GM19452 (cell line): ENCODE results near the gene ZNF784.

Experiments used
- ATAC-seq: cut with Tn5 transposase; IDR thresholded peaks from one replicate; pipeline ENCODE4 v1.9.1; 2021; ENCODE audit not compliant: unreplicated experiment

The ZNF784 gene, protein sequence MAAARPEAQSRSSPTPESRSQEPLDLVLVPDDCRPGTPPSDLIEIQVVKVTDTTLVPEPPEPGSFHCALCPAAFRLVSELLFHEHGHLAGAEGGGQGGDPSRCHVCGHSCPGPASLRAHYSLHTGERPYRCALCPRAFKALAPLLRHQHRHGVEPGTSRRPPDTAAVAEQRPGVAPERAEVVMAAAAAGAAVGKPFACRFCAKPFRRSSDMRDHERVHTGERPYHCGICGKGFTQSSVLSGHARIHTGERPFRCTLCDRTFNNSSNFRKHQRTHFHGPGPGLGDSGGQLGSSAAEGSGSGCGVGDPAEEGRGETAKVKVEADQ

DNA sequence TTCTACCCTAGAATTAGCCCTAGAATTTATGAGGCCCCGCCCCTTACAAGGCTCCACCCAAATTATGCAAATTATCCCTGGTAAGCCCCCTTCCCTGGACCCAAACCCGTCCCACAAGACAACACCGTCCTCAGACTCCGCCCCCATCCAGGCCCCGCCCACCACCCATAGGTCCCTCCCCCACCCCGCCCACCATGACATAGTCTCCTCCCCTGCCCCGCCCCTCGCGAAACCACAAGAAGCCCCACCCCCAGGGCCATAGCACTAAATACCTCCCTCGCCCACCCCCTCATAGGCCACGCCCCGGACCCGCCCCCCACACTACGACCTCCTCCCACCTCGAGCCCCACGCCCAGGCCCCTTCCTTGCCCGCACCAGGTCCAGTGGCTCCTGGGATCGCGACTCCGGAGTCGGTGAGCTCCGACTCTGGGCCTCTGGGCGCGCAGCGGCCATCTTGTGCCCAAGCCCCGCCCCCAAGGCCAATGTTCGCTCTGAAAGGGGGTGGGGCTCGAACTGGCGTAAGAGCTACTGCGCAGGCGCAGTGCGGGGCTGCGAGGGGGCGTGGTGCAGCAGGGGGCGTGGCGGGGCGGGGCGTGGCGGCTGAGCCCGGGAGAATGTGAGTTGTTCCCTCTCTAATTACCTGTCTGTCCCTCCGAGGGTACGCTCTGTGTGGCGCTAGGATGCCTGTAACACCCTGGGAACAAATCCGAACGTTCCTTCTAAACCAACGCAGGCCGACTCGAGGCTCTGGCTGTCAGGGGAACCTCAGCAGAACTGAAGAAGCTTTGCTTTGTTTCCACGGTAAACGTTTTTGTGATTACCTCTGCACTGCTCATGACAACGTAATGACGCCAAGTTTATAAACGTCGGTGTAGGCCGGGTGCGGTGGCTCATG lies at the start of gene ZNF784:
Gene ZNF784 (minus strand): TSS at position 458 of the 895 bp plus-strand sequence. CDS start 5 bp downstream, at position 453.
- no peak for ATAC-seq

DNA sequence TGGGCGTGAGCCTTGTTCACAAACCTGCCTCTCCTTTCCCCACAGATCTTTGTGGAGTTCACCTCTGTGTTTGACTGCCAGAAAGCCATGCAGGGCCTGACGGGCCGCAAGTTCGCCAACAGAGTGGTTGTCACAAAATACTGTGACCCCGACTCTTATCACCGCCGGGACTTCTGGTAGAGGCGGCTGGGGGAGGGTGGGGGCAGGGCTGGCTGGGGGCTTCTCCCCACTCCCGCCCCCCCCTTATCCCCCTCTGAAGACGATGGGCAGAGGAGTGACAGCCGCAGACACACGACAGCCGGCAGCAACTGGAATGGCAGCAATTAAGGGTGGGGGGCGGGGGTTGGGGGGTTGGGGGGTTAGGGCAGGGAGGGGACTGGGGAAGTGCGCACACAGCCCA lies 49.5 kb upstream of the ZNF784 start:
- no peak for ATAC-seq

DNA sequence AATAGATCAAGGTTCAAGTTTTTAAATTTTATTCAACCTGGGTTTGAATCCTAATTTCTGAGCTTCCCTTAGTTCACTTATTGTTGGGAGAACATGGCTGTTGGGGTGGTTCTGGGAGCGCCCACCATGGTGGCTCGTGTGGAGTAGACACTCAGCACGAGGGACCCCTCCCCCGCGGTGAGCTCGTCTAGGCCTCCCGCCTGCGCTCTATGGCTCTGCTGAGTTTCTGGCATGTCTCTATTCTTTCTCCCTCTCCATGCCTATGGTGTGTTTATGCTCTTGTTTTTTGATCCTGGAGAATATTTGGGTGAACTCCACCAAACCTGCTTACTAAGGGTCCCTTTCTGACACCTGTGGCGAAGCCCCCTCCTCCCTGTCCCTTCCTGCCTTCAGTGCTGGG lies 49.1 kb upstream of the ZNF784 start:
- no peak for ATAC-seq

DNA sequence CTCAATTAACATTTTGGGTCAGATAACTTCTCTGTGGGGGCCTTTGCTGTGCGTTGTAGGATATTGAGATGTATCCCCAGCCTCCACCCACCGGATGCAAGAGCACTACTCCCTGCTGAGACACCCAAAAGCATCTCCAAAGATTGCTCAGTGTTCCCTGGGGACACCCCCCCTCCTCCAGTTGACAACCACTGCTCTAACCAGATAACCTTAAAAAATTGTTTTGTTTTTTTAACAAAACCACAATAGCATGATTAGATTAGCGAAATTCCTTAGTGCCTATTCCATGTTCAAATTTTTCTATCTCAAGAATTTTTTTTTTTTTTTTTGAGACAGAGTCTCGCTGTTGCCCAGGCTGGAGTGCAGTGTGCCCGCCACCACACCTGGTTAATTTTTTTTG lies 48.1 kb upstream of the ZNF784 start:
- ATAC-seq: no peak

DNA sequence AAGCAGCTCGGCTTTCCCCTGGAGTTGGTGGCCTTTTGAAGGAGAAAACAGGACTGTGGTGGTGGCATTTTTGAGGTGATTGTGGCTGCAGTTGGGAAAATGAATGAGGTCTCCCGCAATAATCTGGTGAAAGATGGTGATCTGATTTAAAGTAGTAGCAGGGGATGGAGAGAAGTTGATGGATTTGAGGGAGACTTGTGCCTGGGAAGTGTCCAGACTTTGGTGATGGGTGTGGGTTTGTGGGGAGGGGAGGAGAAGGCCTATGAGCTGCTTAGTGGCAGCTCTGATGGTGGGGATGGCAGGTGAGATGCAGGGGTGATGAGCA lies 46.6 kb upstream of the ZNF784 start:
- no peak for ATAC-seq

DNA sequence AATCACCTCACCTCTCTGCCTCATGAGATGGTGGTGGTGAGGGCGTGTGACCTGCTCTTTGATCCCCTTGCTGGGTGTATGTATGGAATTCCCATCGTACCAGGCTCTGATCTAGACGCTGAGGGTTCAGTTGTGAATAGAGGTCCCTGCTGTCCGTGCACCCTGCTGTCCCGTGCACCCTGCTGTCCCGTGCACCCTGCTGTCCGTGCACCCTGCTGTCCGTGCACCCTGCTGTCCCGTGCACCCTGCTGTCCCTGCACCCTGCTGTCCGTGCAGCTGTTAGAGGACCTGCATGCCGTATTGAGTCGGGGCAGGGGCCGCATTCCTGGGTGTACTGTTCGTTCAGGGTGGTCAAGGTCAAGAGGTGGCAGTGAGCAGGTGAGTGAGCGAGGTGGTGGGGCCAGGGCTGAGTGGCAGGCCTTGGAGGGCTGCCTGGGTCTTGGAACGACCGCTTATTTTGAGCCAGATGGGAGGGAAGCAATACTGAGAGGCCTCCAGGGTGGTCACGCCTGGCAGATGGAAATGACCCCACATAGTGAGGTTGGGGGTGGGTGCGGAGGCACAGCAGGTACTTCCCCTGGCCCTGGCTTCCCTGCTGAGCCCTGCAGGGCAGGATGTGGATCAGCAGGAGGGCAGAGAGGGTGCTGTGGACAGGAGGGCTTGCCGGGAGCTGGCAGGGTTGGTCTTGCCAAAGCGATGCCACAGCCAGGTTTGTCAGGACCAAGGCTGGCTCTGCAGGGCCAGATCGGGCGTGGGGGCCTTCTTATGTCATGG lies 46.1 kb upstream of the ZNF784 start:
- ATAC-seq: no peak

DNA sequence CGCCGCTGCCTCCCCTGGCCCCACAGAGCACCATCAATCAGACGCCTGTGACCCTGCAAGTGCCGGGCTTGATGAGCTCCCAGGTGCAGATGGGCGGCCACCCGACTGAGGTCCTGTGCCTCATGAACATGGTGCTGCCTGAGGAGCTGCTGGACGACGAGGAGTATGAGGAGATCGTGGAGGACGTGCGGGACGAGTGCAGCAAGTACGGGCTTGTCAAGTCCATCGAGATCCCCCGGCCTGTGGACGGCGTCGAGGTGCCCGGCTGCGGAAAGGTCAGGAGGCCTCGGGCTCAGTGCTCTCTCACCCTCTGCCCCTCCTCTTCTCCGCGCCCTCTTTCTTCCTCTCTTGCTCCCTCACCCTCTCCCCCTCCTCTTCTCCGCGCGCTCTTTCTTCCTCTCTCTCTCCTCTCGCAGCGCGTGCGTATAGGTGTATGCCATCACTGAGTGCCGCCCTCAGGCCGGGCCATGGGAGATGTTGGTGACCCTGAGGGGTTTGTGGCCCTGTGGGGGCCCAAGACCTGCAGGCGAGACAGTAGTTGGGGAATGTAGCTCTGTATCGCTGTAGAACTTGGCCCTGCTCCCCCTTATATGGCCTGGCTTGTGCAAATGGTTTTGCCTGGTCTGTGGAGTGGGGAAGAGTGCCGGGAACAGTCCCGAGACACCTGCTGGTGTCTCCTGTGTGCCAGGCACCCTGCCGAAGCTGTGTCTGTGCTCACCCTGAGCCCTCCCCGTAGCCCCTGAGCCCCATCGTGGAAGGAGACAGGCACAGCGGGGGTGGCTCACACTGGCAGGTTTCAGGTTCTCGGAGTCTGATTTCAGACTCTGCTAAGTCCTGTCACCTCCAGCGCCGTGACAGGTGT lies 45.3 kb upstream of the ZNF784 start:
- ATAC-seq: no peak

DNA sequence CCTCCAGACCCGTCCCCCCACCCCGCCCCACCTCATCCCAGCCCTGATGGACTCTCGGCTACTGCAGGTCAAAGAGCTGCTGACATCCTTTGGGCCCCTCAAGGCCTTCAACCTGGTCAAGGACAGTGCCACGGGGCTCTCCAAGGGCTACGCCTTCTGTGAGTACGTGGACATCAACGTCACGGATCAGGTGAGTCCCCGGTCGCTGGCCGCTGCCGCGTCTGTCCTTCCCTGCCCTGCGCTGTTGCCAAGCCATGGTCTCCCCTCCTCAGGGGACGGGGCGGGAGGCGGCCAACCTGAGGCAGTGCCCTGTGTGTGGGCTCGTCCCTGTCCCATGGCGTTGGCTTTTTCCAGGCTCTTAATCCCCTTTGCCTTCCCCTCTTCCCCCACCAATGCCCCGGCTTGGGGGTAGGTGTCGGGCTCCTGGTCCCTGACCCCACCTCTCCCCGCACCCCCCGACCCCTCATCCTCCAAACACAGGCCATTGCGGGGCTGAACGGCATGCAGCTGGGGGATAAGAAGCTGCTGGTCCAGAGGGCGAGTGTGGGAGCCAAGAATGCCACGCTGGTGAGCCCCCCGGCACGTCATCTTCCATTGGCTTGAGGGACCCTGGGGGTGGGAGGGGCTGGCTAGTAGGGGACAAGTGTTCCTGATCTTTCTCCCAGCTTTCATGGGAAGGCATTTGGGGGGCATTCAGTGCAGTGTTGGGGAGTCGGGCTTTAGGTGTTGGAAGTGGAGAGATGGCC lies 44.4 kb upstream of the ZNF784 start:
- no peak for ATAC-seq

DNA sequence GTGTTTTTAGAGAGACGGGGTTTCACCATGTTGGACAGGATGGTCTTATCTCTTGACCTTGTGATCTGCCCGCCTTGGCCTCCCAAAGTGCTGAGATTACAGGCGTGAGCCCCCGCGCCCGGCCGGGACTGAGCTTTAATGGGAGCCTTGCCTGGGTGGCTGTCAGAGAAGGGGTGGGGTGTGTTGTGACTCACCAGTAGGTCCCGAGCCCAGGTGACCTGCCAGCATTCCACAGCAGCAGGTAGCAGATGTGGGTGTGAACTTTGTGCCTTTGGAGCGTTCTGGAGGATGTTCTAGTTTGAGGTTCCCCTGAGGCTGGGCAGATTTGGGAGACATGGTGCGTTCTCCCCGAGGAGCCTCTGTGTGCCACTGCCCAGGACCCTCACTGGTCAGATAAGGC lies 43.6 kb upstream of the ZNF784 start:
- no peak for ATAC-seq

DNA sequence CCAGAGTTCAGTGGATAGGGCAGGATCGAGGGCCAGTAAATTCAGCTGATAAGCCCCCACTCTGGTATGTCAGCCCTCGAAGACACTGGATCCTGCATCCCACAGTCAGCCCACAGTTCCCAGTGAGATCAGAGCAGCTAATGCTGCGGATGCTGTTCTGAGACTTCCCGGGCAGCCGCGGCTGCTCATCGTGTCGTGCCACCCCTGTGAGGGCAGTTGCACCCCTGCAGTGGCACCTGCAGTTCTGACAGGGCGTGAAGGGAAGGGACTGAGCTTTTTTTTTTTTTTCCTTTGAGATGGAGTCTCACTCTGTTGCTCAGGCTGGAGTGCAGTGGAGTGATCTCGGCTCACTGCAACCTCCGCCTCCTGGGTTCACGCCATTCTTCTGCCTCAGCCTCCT lies 43.1 kb upstream of the ZNF784 start:
- no peak for ATAC-seq

DNA sequence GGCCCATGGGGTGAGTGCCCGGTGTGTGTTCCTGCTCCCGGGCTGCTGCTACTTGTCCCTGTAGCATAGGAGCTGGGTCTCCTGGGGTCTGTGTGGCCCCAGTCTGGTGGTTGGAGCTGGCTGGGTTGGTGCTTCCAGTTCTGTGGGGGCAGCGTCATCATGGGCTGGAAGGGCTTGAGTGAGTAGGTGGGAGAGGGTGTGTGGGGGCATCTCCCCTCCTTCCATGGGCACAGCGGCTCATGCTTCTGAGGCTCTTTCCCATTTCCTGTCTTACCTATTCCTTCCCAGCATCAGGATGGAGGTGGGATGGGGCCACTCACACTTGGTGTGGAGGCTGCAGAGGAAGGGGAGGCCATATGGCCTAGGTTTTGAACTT lies 42.6 kb upstream of the ZNF784 start:
- no peak for ATAC-seq

DNA sequence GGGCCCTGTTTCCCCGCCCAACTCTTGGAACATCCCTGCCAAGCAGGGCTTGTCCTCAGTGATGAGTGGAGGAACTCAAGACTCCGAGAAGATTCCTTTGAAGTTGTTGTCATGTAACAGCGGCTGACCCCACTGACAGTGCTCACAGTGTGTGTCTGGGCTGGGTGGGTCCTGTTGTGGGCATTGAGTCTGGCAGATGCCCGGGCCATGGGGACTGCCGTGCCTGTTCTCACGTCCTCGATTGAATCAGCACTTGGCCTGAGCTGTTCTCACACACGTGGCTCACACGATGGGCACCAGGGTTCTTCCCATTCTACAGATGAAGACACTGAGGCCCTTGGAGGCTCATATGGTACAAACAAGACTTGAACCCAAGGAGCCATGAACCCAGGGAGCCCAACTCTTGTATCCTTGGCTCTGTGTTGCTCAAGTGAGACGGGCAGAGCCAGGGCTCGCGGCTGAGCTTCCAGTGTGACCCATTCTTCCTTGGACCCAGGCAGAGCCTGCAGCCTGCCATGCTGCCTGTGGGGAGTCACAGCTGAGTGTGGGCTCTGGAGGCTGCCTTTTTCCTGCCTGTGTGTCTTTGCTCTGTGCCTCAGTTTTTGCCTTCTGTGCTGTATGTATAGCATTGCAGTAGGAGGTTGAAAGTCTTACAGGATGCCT lies 42.1 kb upstream of the ZNF784 start:
- ATAC-seq: no peak

DNA sequence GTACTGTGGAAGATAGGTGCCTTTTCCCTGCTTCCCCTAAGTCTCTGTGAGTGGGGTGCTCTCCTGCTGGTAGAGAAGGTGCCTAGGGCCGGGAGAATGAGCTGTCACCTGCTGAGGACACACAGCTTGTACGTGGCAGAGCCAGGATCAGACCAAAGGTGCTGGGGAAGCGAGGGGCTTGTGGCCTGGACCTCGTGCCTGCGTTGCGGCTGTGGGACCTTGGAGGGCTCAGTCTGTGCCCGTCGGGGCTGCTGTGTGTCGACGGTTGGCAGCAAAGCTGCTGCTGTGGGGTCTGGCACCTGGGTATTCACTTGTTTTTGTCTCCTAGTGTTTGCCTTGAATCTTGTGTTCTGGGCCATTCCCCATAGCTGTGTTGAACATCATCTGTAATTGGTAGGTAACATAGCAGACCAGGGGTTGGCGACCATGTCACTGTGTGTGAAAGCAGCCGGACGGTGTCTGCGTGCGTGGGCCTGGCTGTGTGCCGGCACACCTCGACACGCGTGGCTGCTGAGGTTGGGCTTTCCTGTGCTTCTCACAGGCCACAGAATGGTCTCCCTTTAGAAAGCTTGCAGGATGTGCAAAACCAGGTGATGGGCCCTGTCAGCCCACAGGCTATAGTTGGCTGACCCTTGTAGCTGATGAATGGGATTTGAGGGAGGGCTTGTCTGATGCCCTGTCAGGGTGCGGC lies 39.6 kb upstream of the ZNF784 start:
- no peak for ATAC-seq

DNA sequence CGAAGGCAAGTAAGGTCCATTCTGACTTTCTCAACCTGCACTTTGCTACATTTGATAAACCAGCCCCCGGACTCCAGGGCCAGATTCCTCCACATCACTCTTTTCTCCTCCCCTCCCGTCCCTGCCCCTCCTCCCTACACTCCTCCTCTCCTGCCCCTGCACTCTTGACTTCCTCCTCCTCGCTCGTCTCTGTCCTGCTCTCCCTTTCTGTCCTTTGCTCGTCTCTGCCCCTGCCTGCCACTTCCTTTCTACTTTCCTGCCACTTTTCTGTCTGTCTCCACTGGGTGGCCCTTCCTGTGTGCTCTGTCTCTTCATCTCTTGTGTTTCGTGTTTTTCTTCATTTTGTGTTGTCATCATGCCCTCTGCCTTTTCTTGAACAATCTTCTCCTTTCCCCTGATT lies 37.5 kb upstream of the ZNF784 start:
- no peak for ATAC-seq

DNA sequence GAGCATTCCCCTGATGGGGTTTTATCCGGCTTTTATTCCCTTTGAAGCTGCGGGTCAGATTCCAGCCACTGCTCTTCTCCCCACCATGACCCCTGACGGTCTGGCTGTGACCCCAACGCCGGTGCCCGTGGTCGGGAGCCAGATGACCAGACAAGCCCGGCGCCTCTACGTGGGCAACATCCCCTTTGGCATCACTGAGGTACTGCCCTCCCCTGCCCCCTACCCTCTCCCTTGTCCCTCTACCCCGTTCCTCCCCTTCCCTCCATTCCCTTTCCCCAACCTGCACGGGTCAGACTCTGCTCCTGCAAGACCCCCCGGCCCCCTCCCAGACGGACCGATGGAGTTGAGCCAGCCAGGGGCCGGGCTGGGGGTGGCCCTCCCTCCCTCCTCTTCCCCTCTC lies 36.6 kb upstream of the ZNF784 start:
- no peak for ATAC-seq

DNA sequence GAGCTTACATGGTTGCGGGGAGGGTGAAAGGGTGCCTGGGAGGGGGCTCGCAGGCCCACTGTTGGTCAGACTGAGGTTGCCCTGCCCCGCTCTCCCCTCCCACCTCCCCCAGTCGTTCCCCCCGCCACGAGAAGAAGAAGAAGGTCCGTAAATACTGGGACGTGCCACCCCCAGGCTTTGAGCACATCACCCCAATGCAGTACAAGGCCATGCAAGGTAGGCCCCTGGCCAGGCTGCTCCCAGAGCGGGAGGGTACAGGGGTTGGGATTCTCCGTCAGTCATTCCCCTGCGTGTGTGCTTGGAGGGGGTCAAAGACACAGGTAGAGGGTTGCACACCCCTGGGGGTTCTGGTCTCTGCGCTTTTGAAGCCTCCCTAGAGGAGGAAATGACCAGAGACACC lies 36.0 kb upstream of the ZNF784 start:
- ATAC-seq: no peak

DNA sequence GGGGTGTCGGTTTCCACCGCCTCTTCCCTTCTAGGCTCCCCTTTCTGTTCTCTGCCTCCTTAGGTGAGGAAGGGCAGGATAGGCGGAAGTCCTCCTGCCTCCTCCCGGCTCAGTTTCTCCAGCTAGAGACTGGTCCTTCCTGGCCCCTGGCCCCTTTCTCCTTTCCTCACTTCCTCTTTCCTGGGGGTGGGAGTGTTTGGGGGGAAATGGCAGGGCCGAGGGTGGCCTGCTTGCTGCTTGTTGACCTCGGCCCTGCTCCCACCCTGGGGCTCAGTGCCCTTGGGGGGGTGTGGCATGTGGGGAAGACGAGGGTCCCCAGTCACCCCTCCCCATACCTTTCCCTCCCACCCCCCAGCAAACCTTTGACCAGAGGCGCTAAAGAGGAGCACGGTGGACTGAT lies 35.5 kb upstream of the ZNF784 start:
- ATAC-seq: no peak

DNA sequence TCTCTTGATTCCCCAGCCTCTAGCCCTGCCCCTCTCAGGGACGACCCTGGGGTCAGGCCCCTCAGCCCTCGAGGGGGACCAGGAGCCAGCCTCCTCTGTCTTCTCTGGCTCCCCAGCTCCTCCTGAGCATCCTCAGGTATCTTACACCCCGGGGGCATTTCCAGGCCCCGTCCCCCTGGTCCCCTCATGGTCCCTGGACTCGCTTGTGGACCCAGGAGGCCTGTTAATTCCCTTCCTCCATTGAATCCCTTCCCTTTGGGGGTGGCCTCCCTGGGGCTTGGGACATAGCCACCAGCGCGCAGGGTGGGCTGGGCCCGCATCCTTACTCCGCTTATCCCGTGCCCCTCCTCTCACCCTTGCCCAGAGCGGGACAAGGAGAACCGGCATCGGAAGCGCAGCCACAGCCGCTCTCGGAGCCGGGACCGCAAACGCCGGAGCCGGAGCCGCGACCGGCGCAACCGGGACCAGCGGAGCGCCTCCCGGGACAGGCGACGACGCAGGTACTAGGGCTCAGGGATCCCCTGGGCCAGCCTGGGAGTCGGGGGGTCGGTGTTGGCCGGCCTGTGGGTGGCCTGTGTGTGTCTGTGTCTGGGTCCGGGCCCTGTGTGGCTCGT lies 34.6 kb upstream of the ZNF784 start:
- ATAC-seq: no peak
